ENCODE data around the gene RAP1A.

- no peak for TF ChIP-seq CTCF (IDR thresholded peaks at IDR 0.05; ENCODE audit: borderline replicate concordance, extremely low read depth, low read length, poor library complexity, severe bottlenecking)
- TF ChIP-seq EZH2 (IDR thresholded peaks at IDR 0.05; ENCODE audit: borderline replicate concordance, low read depth, low read length, severe bottlenecking), result no peak
Observed at GRCh38 chr1:111735321-111735720, 115.7 kb downstream of the RAP1A start.

All from DND-41 (cell line).